Stimulated activated CD4-positive, alpha-beta T cell treated with anti-CD3 and anti-CD28 coated beads, TNF-alpha, amount 100 ng/mL, for 48 hours (primary cell): ENCODE measurements around the gene GPC6.

Experiments used
- DNase-seq, 3 donors: peaks; one replicate each; pipeline ENCODE4 v3.0.0-alpha.2; 2020; ENCODE audit warnings: low read depth in 3 of 3

GPC6 gene

DNA sequence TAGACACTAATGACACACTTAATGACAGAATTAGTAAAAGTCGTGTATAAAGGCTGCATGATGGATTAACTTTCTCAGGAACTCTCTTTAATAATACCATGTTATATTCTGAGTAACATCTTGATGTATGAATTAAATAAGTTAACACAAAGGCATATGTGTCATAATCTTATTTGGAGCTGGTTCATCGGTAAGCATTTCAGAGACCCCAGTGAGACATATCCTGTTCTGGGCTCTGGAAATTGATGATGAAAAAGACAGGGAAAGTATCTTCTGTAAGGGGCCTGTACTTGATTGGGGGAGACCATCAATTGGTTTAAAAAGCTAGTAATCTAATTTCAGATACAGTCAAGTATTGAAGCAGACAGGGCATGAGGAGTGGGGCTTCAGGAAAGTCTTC lies 547.9 kb downstream of the GPC6 start:
- DNase-seq, result no peak

DNA sequence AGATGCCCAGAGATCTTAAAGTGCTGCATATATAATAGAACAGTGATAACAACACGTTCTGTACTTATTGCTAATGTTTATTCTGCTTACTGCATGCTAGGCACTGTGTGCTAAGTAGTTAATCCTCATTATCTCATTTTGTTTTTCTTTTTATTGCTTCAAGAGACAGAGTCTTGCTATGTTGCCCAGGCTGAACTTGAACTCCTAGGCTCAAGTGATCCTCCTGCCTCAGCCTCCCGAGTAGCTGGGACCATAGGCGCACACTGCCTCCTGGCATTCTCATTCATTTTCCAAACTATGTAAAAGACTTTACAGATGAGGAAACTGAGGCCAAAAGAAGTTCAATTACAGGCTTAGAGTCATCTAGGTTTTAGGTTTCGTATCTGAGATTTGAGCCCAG lies 548.4 kb downstream of the GPC6 start:
- no peak for DNase-seq

DNA sequence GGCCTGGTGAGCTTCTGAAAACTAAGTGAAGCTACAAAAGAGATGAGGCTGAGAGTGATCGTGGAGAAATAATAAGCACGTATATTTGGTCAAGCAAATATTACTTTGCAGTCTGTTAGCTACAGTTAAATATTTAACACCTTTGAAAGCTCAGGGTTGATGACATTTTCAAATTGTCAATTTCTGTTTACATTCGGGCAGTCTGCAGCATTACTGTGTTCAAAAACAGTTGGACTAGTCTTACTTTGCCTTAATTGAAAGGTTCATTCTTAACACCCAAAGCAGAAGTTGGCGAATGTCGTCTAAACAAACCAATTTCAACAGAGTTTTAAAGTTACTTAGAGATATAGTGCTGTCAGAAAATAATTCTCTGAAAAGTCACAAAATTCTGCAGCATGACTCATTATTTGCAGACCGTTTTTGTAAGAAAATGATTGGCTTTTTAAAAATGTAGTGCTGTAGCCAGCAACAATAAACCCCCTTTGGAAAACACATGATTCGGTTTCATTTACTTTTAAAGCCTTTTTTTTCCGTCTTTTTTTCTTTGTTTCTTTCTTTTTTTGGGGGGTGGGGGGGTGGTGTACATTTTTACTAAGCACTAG lies 549.0 kb downstream of the GPC6 start:
- no peak for DNase-seq

DNA sequence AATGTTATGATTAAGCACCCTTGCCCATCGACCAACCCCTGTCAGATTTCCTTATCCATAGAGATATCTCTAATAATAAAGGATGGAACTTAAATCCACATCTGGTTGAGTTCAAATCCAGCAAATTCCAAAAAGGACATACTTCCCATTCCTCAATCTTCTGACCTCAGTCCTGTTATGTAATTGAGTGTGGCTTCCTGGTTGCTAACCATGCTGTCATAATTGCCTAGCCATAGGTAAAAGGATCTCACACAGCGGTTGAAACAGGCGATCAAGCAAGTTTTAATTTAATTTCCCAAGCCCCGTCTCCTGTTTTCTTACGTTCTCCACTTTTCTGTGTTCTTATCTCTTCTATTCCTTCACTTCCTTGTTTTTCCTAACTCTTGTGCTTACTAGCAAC lies 550.3 kb downstream of the GPC6 start:
- no peak for DNase-seq

DNA sequence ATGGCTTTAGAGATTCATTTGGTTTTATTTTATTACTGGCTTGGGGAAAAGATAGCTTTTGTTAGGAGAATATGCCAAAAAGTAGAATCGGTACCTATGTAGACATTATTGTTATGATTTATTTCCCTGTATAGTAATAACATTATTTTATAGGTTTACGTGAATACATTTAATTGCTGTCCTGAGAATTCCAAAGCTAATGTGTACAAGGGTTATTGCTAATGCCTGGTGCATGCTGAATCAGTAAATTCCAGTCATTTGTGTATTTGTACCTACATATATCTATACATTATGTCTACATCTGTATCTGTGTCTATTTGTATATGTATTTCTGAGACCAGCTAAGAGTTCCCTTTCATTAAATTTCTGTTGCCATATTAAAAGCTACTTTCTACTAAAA lies 550.9 kb downstream of the GPC6 start:
- no peak for DNase-seq

DNA sequence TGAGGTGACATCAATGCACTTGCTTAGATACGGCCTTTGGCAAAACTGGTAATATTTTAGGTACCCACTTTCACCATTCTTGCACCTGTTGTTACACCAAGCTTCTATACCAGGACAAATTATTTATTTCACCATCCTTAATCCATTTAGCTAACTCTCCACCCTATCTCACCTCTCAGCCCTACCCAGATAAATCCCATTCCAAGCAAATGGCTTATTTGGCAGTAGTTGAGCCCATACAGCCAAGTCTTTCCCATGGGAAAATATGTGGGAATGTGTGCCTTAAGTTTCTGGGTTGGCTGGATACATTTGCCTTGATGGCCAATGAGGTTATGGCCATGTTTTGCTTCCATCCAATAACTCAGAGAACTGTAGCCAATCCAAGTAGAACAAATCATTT lies 551.9 kb downstream of the GPC6 start:
- DNase-seq, result no peak

DNA sequence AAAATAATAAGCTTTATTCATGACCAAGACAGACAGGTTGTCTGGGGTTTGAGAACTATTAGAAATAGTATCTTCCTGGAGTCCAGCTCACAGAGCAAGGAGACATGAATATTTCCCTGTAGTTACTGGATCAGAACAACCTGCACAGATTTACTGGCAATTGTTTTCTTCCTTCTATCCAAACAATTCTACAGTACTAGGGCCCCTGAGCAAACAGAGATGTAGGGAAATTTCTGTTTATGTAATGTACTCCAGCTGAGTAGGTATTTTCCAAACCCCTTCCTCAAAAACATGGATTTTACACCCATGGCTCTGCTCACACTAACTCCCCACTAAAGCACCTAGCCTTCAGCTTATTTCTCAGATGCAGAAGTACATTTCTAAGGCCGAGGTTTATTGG lies 557.6 kb downstream of the GPC6 start:
- no peak for DNase-seq

DNA sequence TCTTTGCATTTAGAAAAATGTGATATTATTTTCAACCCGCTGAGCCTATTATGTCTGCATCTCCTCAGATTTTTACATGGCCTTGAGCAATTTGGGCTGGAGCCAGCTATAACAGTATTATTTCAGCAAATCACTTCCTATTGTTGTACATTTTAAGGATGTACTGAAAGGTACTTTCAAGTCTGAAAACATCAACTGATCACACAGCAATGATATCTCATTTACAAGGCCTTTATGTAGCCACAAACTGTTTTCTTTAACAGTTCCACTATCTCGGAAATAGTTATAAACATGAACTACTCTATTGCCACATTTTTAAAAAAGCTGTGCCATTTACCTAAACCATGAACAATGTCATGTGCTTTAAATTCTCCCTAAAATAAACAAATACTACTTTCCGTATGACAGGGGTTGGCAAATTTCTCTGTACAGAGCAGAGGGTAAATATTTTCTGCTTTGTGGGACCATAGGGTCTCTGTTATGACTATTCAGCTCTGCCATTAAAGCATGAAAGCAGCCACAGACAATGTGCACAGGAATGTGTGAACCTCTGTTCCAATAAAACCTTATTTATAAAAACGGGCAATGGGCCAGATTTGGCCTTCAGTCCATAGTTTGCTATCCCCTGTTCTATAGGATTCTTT lies 560.4 kb downstream of the GPC6 start:
- DNase-seq, result no peak

DNA sequence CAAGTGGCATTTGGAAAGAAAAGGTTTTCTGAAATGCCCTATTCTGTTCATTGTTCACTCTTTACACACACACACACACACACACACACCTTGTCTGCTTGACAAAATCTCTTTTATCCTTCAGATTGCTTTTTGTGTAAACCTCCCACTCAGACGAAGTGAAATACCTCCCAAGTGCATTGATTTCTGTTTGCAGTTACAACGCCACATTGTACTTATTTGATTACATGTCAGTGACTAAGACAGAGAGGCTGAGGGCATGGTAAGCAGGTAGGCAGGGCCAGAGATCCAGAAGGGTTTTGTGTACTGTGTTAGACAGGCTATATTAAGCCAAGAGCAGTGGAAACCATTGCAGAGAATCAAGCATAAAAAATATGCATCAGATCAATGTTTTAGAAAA lies 561.8 kb downstream of the GPC6 start:
- no peak for DNase-seq

DNA sequence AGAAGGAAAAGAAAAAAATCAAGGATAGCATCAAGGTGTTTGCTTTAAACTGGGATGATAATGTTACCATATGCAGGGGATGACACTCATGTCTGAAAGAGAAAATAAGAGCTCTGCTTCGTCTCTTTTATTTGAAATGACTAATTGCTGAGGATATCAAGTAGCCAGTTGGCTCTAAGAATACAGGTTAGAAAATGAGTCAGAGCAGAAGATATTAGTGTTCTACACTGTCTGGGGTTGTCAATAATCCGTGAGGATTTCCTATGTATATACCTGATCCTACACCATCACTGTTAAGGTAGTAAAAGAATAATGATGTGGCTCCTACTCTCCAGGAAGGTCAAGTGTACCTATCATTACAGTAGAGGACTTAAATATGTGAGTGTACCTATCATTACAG lies 562.5 kb downstream of the GPC6 start:
- no peak for DNase-seq

DNA sequence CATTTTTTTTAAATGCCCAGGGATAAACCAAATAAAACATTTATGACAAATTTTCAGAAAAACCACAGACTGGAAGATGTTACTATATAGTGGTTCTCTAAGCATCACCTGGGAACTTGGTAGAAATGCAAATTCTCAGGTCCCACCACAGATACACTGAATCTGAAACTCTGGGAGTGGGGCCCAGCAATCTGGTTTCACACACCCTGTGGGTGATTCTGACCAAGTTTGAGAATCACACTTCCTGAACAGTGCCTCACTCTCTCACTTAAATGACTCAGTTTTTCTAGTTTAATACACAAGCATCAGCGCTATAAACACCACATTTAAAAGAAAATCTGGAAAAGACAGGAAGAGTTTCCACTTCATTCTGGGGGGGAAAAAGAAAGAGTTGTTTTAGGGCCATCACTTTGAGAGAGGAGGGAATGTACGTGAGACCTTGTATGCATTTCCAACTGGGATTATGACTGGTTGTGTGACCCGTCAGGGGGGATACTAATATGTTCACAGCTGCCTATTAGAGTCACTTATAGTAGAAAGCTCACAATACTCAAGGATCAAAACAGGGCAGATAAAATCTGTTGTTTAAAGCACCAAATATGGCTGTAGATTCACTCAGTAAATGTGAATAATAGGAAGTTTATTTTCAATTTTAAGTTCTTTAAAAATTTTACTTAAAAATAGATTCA lies 567.7 kb downstream of the GPC6 start:
- DNase-seq, result peak; percentile 25 to 61 (median 28)

DNA sequence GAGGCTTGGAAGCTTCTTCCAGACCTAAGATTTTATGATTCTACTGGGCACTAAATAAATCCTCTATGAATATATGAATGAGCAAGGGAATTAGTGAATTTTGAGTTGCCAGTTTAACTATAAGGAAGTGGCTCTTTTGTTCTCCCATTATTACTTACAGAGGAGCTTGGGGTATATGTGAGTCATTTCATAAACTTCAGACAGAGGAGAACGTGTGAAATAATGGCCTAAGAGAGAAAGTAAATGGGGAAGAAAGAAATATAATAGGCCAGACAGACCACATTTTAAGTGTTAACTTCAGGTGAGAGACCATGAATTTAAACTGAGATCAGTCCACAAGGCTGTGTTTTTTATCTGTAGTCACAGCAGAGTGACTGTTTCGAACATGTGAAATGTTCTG lies 570.9 kb downstream of the GPC6 start:
- no peak for DNase-seq

DNA sequence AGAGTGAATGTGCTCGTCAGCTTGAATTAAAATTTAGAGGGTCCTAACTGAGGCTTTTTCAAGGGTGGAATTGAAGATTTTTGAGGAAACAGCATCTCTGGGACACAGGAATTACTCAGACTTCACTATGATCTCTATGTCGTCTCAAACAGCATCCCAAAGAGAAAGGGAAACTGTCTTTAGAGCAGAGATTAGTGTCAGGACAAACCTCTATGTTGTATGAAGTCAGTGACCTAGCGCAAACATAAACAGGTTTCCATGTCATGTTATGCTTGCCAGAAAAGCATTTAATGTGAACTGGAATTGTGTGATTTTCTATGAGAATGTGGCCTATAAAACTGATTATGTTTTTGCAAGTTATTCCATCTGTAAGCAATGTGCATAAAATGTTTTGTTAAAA lies 573.7 kb downstream of the GPC6 start:
- no peak for DNase-seq

DNA sequence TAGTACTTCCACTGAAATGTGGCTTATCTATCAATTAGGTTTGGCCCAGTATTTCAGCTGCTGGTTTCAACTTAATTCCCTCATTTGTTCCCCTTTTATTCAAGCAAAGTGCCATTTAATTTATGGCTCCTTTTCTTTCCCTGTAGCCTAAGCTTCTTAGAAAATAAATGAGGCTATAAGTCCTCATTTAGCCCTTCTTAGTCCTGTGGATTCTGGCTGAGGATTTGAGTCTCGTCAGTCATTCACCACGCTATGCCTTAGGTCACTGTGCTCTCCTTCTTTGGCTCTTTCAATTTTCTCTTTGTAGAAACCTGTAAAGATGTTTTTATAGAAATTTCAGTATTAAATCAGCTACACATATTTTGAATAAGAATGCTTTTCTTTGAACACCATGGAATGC lies 579.1 kb downstream of the GPC6 start:
- DNase-seq, result no peak

DNA sequence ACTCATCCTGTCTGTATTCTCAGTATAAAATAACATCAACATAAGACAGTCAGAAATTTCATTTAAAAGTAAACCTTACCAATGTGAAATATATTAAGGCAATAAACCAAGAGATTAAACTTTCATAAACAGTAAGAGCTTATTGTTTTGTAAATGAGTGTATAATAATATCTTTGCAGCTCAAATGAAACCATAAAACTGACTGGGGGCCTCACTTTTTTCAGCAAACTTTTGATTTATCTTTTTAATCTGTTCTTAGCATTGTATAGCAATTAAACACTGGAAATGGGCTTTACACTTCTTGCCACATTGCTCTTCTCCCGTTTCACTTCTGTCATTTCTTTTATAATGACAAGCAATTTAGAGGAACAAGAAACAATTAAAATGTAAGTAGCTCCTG lies 580.3 kb downstream of the GPC6 start:
- no peak for DNase-seq

DNA sequence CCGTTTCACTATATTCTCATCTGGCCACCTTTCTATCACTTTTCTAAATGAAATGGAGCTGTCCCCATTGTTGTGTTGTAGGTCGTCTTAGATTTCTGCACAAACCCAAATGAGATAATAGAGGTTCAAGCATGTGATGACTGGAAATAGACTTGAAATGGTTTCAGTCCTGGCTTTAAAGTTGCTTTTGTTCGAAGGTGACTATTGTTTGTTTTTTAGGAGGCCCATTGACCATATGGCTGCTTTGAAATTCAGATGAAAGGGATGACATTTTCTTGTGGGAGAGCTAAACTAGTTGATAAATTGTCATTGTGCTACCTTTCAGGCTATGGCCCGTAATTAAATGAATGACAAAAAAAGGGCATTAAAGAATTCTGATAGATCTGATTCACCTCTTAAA lies 583.7 kb downstream of the GPC6 start:
- DNase-seq, result no peak

DNA sequence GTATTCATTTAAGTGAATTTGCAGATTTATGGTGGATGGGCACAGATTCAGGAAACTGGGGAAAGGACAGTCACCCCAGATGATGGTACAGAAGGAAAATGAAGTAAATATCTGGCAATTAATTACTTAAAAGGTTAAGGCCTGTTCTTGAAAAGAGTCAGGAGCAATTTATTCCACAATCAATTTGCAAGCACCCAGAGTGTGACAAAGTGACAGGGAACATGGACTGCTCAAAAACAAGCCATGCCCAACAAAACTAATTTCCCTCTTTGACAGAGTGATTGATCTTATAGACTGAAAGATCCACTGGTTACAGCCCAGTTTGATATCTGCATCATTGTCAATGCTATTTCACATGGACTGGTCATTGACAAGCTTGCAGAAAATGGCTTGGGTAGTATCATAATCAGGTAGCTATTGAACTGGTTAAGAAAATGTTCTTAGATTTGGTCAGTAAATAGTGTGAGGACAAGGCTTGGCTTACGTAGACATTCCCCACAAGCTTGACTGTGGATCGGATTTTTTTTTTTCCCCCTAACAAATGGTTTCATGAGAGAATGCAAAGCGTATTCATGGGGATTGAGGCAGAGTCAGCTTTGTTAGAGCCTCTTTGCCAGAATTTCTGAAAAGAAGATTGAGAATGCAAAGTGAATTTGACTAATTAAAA lies 584.6 kb downstream of the GPC6 start:
- no peak for DNase-seq

DNA sequence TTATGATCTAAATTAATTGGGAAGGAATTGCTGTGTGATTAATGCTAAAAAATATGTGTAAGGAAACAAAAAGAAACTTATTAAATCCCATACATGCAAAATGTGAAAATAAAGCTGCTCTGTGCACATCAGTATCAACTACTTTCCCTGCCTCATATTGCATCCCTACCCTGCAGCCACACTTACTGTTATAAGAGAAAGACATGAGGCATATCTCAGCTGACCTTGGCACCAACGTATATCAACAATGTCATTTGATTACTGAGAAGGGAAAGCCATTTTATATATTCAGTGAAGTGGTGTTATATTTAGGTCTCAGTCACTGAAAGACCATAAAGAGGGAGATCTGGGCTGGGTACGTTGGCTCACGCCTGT lies 585.1 kb downstream of the GPC6 start:
- no peak for DNase-seq

DNA sequence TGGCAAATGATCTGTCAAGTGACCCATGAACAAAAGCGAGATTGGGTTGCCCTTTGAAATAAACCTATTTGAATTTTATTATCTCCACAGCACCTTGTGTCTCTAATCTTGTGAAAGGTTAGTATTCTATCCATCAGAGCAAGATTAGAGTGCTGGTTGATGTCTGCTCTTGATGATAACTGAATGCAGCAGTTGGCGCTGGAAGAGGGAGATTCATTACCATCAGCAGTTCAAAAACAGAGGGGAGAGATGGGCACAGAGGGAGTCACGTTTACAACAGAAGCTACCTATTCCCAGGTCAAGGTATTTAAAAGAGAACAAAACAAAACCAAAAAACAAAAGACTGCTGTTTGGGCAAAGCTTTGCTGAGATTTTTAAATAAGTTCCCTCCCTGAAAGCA lies 588.1 kb downstream of the GPC6 start:
- DNase-seq, result no peak

DNA sequence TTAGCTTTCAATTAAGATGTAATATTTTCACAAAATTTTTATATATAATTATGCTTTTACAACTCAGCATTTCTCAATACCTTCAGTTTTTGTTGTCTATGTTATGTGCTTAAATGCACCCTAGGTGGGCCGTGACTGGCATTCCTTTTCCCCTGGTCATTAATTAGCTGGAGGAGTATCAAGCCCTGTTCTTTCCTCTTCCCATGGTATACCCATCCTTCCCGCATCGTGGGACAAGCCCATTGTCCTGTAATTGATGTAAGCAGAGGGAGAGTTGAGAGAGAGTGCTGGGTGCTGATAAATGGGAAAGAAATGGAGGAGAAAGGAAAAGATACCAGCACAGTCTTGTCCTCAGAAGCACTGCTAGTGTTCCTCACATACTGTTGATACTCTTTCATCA lies 591.7 kb downstream of the GPC6 start:
- no peak for DNase-seq

DNA sequence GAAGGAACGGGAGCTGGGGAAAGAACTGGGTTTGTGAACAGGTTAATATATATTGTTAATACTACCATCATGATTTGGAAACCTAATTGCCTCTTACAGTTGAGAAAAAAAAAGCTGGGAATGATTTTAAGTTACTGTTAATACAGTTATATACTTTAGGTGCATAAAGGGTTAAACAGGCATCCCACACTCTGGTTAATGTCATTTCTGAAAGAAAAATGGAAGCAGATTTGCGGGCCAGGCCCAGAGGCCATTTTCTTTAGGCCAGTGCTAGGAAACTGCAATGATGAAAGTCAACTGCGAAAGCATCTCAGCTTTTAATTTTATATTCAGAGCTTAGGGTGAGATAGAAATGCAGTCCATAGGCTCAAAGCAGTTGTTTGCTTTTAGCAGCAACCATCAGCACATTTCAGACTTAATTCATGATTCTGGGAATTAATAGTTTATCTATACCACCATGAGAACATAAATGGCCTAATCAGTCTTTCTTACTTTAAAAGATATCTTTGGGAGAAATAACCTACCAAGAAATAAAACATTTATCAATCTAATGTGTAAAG lies 592.8 kb downstream of the GPC6 start:
- no peak for DNase-seq

DNA sequence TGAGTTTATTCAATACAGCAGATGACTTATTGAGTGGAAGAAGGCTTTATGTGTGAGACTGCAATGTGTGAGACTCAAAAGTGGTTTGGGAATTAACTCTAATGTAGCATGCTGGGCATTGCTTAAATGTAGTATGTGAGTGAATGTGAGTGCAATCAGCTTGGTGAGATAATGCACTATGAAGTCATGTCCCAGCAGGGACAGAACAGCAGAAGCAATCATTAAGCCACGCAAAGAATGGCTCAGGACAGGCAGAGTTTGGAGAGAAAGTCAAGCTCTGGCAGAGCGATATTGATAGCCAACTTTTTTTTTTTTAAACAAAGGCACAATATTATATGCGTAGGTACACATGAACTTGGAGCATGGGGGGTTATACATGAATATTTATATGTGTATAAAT lies 597.7 kb downstream of the GPC6 start:
- DNase-seq, result no peak

DNA sequence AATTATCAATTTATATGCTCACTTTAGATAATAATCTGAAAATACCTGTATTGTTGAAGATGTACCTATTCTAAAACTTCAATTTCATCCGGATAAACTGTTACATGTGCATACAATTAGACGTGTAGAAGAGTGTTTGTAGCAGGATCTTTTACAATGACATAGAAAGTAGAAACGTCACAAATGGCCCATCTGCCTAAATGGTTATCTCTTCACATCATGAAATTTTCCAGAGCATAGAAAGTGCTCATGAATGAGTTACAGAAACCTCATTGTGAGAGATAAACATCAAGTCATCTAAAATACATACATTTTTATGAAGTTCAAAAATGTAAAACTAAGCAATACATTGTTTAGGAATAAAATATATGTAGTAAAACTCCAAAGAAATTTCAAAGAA lies 607.4 kb downstream of the GPC6 start:
- DNase-seq, result no peak
